ENCODE measurements around the gene TK1.

DNA sequence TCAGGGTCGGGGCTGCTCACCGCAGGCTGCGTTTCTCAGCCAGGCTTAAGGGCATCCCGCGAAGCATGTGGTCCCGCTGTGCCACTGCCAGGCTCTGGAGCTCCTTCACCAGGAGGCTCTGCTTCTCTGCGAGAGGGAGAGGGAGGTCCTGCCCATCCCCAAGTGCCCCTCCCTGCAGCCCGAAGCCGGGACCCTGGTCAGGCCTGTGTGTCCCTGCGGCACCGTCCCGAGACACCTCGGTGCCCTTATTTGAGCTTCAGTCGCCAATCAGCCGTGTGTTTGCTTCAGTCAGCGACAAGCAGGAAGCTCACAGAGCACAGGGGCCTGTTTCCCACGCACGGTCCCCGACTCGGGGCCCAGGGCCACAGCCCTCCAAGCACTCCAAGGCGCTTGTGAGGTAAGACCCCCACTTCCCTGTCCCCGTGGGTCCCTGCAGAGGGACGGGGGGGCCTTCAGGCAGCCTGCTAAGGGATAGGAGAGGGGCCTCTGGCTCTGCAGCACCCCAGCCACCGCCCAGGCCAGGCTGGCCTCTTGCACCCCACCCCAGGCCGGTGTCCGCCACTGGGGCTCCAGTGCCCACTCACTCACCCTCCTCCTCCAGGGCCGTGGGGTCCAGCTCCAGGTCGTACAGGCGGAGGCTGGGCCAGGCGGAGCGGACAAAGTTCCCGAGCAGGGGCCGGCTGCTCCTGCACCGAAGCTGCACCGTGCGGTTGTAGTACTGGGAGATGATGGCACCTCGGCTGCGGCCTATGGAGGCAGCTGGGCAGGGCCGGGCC is 61.5 kb downstream of the TK1 start:
- TF ChIP-seq, protein P1, sequence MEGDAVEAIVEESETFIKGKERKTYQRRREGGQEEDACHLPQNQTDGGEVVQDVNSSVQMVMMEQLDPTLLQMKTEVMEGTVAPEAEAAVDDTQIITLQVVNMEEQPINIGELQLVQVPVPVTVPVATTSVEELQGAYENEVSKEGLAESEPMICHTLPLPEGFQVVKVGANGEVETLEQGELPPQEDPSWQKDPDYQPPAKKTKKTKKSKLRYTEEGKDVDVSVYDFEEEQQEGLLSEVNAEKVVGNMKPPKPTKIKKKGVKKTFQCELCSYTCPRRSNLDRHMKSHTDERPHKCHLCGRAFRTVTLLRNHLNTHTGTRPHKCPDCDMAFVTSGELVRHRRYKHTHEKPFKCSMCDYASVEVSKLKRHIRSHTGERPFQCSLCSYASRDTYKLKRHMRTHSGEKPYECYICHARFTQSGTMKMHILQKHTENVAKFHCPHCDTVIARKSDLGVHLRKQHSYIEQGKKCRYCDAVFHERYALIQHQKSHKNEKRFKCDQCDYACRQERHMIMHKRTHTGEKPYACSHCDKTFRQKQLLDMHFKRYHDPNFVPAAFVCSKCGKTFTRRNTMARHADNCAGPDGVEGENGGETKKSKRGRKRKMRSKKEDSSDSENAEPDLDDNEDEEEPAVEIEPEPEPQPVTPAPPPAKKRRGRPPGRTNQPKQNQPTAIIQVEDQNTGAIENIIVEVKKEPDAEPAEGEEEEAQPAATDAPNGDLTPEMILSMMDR (conservative IDR thresholded peaks at IDR 0.05 in 1 of 2, IDR thresholded peaks at IDR 0.05 in 1 of 2; ENCODE audit: extremely low read depth in 1 of 2, insufficient read depth in 1 of 2, low read depth in 1 of 2, low read length in 2 of 2), result no peak
- TF ChIP-seq EZH2 (IDR thresholded peaks at IDR 0.05; ENCODE audit: borderline replicate concordance, low read length), result no peak

Measured in mammary epithelial cell (primary cell).